H9 (cell line): ENCODE measurements around the gene GABRB2. TPM values are rescaled to one million over a fixed set of nuclear protein-coding genes. Genes with fewer than 3 reads are reported as not detected.

Experiments used
- DNase-seq: peaks from one replicate; pipeline ENCODE4 v3.0.0-alpha.2; 2017
- H2AFZ ChIP-seq: one replicate; pipeline ENCODE4 v1.6.1; 2013; ENCODE audit warnings: mild to moderate bottlenecking, low read length, control low read depth, moderate library complexity
- H2AK5ac ChIP-seq: 2 replicates; pipeline ENCODE4 v1.6.1; 2013; ENCODE audit warnings: low read length, control low read depth, mixed read lengths; ENCODE audit not compliant: insufficient read length
- H2BK120ac ChIP-seq: one replicate; pipeline ENCODE4 v1.6.1; 2013; ENCODE audit warnings: low read depth, mild to moderate bottlenecking, low read length, control low read depth, inconsistent platforms; ENCODE audit not compliant: poor library complexity, severe bottlenecking
- H2BK12ac ChIP-seq: 2 replicates; pipeline ENCODE4 v1.6.1; 2013; ENCODE audit warnings: low read length, control low read depth, mixed read lengths, low read depth; ENCODE audit not compliant: insufficient read length
- H2BK15ac ChIP-seq: 2 replicates; pipeline ENCODE4 v1.6.1; 2013; ENCODE audit warnings: low read depth, low read length, control low read depth
- H2BK20ac ChIP-seq: one replicate; pipeline ENCODE4 v1.6.1; 2013; ENCODE audit warnings: low read depth, mild to moderate bottlenecking, low read length, control low read depth, inconsistent platforms; ENCODE audit not compliant: poor library complexity, severe bottlenecking
- H2BK5ac ChIP-seq: 2 replicates; pipeline ENCODE4 v1.6.1; 2013; ENCODE audit warnings: low read length, control low read depth, mixed read lengths; ENCODE audit not compliant: insufficient read length
- H3K14ac ChIP-seq: 2 replicates; pipeline ENCODE4 v1.6.1; 2013; ENCODE audit warnings: low read length, control low read depth; ENCODE audit not compliant: insufficient read depth
- H3K18ac ChIP-seq: 2 replicates; pipeline ENCODE4 v1.6.1; 2013; ENCODE audit warnings: low read depth, mild to moderate bottlenecking, mixed read lengths, low read length, control low read depth; ENCODE audit not compliant: insufficient read length
- H3K23ac ChIP-seq: 2 replicates; pipeline ENCODE4 v1.6.1; 2013; ENCODE audit warnings: low read length, control low read depth, mixed read lengths, low read depth; ENCODE audit not compliant: insufficient read length
- H3K23me2 ChIP-seq: 2 replicates; pipeline ENCODE4 v1.6.1; 2013; ENCODE audit warnings: low read depth, mild to moderate bottlenecking, mixed read lengths, low read length, control low read depth; ENCODE audit not compliant: insufficient read length, poor library complexity, severe bottlenecking
- H3K27ac ChIP-seq: 2 replicates; pipeline ENCODE4 v1.5.1; 2013; ENCODE audit warnings: low read length, control low read depth, mixed read lengths, low read depth; ENCODE audit not compliant: insufficient read length
- H3K27me3 ChIP-seq: 2 replicates; pipeline ENCODE4 v1.6.1; 2013; ENCODE audit warnings: low read length, control low read depth, inconsistent platforms; ENCODE audit not compliant: insufficient read depth
- H3K4ac ChIP-seq: 2 replicates; pipeline ENCODE4 v1.6.1; 2013; ENCODE audit warnings: low read depth, mild to moderate bottlenecking, control low read depth, inconsistent platforms, low read length, moderate library complexity
- H3K4me1 ChIP-seq: 2 replicates; pipeline ENCODE4 v1.6.1; 2013; ENCODE audit warnings: low read length, control low read depth, inconsistent platforms; ENCODE audit not compliant: insufficient read depth
- H3K4me2 ChIP-seq: 2 replicates; pipeline ENCODE4 v1.6.1; 2013; ENCODE audit warnings: low read length, control low read depth, mixed read lengths; ENCODE audit not compliant: insufficient read length, insufficient read depth
- H3K56ac ChIP-seq: 2 replicates; pipeline ENCODE4 v1.6.1; 2013; ENCODE audit warnings: low read depth, mild to moderate bottlenecking, mixed read lengths, low read length, control low read depth; ENCODE audit not compliant: insufficient read length
- H3K79me1 ChIP-seq: 2 replicates; pipeline ENCODE4 v1.6.1; 2013; ENCODE audit warnings: low read depth, mild to moderate bottlenecking, moderate library complexity, low read length, control low read depth, inconsistent platforms; ENCODE audit not compliant: insufficient read depth, poor library complexity, severe bottlenecking
- H3K79me2 ChIP-seq: 2 replicates; pipeline ENCODE4 v1.6.1; 2013; ENCODE audit warnings: low read length, control low read depth, inconsistent platforms; ENCODE audit not compliant: insufficient read depth
- H3K9ac ChIP-seq: 2 replicates; pipeline ENCODE4 v1.6.1; 2013; ENCODE audit warnings: low read length, control low read depth, mixed read lengths; ENCODE audit not compliant: insufficient read length; ENCODE audit errors: extremely low read depth
- H3K9me3 ChIP-seq: one replicate; pipeline ENCODE4 v1.6.1; 2013; ENCODE audit warnings: low read depth, low read length, inconsistent platforms; ENCODE audit not compliant: control insufficient read depth
- H3T11ph ChIP-seq: one replicate; pipeline ENCODE4 v1.6.1; 2013; ENCODE audit warnings: mild to moderate bottlenecking, low read length, control low read depth, inconsistent platforms
- H4K20me1 ChIP-seq: one replicate; pipeline ENCODE4 v1.6.1; 2013; ENCODE audit not compliant: control insufficient read depth, insufficient read length, insufficient read depth
- H4K5ac ChIP-seq: 2 replicates; pipeline ENCODE4 v1.6.1; 2013; ENCODE audit warnings: low read depth, mild to moderate bottlenecking, mixed read lengths, low read length, control low read depth; ENCODE audit not compliant: insufficient read length
- H4K8ac ChIP-seq: replicated peaks from 2 replicates; pipeline ENCODE4 v1.6.1; 2013; ENCODE audit warnings: low read length, control low read depth, mixed read lengths, low read depth; ENCODE audit not compliant: insufficient read length
- H4K91ac ChIP-seq: 2 replicates; pipeline ENCODE4 v1.6.1; 2013; ENCODE audit warnings: low read depth, mild to moderate bottlenecking, moderate library complexity, mixed read lengths, low read length, control low read depth; ENCODE audit not compliant: insufficient read length
- H3K27ac Mint-ChIP-seq, 3 experiments: 2 replicates in 2 of 3; 3 replicates in 1 of 3; pipeline ENCODE4 v1.8.0; 2020 to 2021; ENCODE audit warnings: mixed read lengths in 3 of 3, mild to moderate bottlenecking in 1 of 3, moderate library complexity in 1 of 3
- H3K27me3 Mint-ChIP-seq: 2 replicates; pipeline ENCODE4 v1.8.0; 2021; ENCODE audit warnings: low read depth, mild to moderate bottlenecking, moderate library complexity, mixed read lengths
- H3K36me3 Mint-ChIP-seq, 3 experiments: 2 replicates in 2 of 3; 3 replicates in 1 of 3; pipeline ENCODE4 v1.8.0; 2020 to 2021; ENCODE audit warnings: low read depth in 3 of 3, mixed read lengths in 3 of 3; ENCODE audit not compliant: insufficient read depth in 1 of 3
- H3K4me1 Mint-ChIP-seq, 2 experiments: 2 replicates each; pipeline ENCODE4 v1.8.0; 2020; ENCODE audit warnings: mixed read lengths in 2 of 2
- H3K4me3 Mint-ChIP-seq, 2 experiments: 2 replicates in 1 of 2; 3 replicates in 1 of 2; pipeline ENCODE4 v1.8.0; 2020 to 2021; ENCODE audit warnings: mild to moderate bottlenecking in 2 of 2, mixed read lengths in 2 of 2, moderate library complexity in 1 of 2
- H3K9me3 Mint-ChIP-seq, 2 experiments: 2 replicates in 1 of 2; 3 replicates in 1 of 2; pipeline ENCODE4 v1.8.0; 2020; ENCODE audit warnings: mild to moderate bottlenecking in 2 of 2, mixed read lengths in 2 of 2, moderate library complexity in 1 of 2
- WGBS: extraction: QIAGEN DNeasy Blood & Tissue Kit; methylation state at CpG from one replicate; pipeline ENCODE4 v1.1.7; 2013; ENCODE audit warnings: missing lambda C conversion rate, low lambda C conversion rate, mixed read lengths; ENCODE audit not compliant: insufficient read length; ENCODE audit errors: extremely low coverage; 5-methylcytosine and 5-hydroxymethylcytosine counted together
- total RNA-seq: library from RNA; stranded (reverse); gene quantifications from 2 replicates; pipeline ENCODE4 v1.2.1, GENCODE V29; 2021
- TF ChIP-seq, protein P1 (sequence below): fragments of 200-600 bp; sonication (generic); conservative IDR thresholded peaks from 3 replicates; pipeline ENCODE4 v1.8.0; 2021; ENCODE audit warnings: antibody characterized with exemption, mild to moderate bottlenecking

The GABRB2 gene
- total RNA-seq, 1 experiment from 2014 or later, result 0.20 TPM

DNA sequence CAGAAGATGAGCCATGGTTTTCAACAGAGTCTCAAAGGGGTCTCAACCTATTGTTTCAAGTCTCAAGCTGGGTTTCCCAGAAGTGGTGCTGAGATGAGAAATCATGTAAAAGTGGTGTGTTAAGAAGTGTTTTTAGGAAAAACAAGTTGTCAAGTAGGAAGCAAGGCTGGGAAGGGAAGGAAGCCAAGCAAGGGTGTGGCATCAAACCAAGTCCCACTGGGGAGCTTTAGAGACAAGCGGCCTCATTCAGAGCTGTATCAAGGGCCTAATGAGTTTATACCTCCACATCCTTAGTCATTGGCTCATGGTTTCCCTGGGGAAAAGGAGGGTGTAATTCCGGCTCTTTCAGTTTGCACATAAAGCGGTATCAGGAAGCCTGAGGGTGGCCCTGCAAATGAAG, 26.4 kb upstream of the GABRB2 start:
- no peaks in the 10 kb centered on the region for H3K36me3 Mint-ChIP-seq

More for the DNA sequence above, 26.4 kb upstream of the GABRB2 start:
- peaks cover 2% of the 10 kb centered on the region; the same call in 1 of the 2 replicates for H3K27me3 Mint-ChIP-seq
- no peak overlapping the region for H4K8ac ChIP-seq
- H3K4me3 Mint-ChIP-seq, result no peak overlapping the region
- no peak overlapping the region for H2BK20ac ChIP-seq
- no peak overlapping the region for H3K27ac ChIP-seq
- no peak overlapping the region for H3T11ph ChIP-seq
- TF ChIP-seq, protein P1, sequence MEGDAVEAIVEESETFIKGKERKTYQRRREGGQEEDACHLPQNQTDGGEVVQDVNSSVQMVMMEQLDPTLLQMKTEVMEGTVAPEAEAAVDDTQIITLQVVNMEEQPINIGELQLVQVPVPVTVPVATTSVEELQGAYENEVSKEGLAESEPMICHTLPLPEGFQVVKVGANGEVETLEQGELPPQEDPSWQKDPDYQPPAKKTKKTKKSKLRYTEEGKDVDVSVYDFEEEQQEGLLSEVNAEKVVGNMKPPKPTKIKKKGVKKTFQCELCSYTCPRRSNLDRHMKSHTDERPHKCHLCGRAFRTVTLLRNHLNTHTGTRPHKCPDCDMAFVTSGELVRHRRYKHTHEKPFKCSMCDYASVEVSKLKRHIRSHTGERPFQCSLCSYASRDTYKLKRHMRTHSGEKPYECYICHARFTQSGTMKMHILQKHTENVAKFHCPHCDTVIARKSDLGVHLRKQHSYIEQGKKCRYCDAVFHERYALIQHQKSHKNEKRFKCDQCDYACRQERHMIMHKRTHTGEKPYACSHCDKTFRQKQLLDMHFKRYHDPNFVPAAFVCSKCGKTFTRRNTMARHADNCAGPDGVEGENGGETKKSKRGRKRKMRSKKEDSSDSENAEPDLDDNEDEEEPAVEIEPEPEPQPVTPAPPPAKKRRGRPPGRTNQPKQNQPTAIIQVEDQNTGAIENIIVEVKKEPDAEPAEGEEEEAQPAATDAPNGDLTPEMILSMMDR, result no peak
- H2BK15ac ChIP-seq, result no peak overlapping the region
- no peaks in the 10 kb centered on the region for H3K79me1 ChIP-seq
- H2BK12ac ChIP-seq, result no peak overlapping the region
- H3K4me1 Mint-ChIP-seq, result no peaks in the 10 kb centered on the region
- no peak overlapping the region for H3K9ac ChIP-seq
- no peaks in the 10 kb centered on the region for H3K4me1 ChIP-seq
- no peak overlapping the region for H2AK5ac ChIP-seq
- no peak overlapping the region for H3K27ac Mint-ChIP-seq
- no peak overlapping the region for H4K5ac ChIP-seq
- H3K18ac ChIP-seq, result no peak overlapping the region
- H2AFZ ChIP-seq, result no peak overlapping the region
- H2BK120ac ChIP-seq, result no peak overlapping the region
- no peak overlapping the region for H3K4ac ChIP-seq
- no peak overlapping the region for H3K14ac ChIP-seq
- H3K9me3 ChIP-seq, result no peaks in the 10 kb centered on the region
- H3K27me3 ChIP-seq, result no peaks in the 10 kb centered on the region
- no peak overlapping the region for H3K56ac ChIP-seq
- no peaks in the 10 kb centered on the region for H4K20me1 ChIP-seq
- no peaks in the 10 kb centered on the region for H3K79me2 ChIP-seq
- no CpG with 5 or more reads among the region's 3 CpGs for WGBS
- H3K4me2 ChIP-seq, result no peak overlapping the region
- DNase-seq, result no peak
- H3K23ac ChIP-seq, result no peak overlapping the region
- no peak overlapping the region for H4K91ac ChIP-seq
- H2BK5ac ChIP-seq, result no peak overlapping the region
- H3K9me3 Mint-ChIP-seq, result no peaks in the 10 kb centered on the region
- H3K23me2 ChIP-seq, result no peaks in the 10 kb centered on the region
